ENCODE data around the gene PPP2R3C.
"Not testable (repeated sequence)": the region's sequence is repeated elsewhere in the genome, so short reads cannot be mapped to it uniquely, and the experiment has no call there.

PPP2R3C gene

GRCh38 chr14:35052637-35053036 is 69.2 kb downstream of the PPP2R3C start:
- ATAC-seq (no peak), DNase-seq (no peak)

GRCh38 chr14:35051796-35052195 is 70.0 kb downstream of the PPP2R3C start:
- no peak for DNase-seq
- ATAC-seq: no peak

- DNase-seq (no peak), ATAC-seq (no peak)
These were observed 71.1 kb downstream of the PPP2R3C start for GRCh38 chr14:35050652-35051051.

- no peak for DNase-seq
- no peak for ATAC-seq
These were observed 73.7 kb downstream of the PPP2R3C start for GRCh38 chr14:35047976-35048513.

GRCh38 chr14:35046751-35047536 is 74.8 kb downstream of the PPP2R3C start:
- ATAC-seq: peak; percentile 19
- no peak for DNase-seq

- DNase-seq: peak; percentile 98
- peak; percentile 97 for ATAC-seq
These were observed 75.6 kb downstream of the PPP2R3C start, which contains the start of gene FAM177A1 for GRCh38 chr14:35046048-35046750. TSS of gene FAM177A1 (plus strand) at chr14:35046272. CDS start at chr14:35046464, 192 bp downstream.

GRCh38 chr14:35045798-35046047 is 76.1 kb downstream of the PPP2R3C start:
- DNase-seq (no peak), ATAC-seq (no peak)

GRCh38 chr14:35044939-35045797 is 76.6 kb downstream of the PPP2R3C start:
- ATAC-seq: no peak
- DNase-seq: peak; percentile 16

GRCh38 chr14:35043046-35043445 is 78.7 kb downstream of the PPP2R3C start:
- ATAC-seq: no peak
- DNase-seq: no peak

GRCh38 chr14:35042632-35043031 is 79.2 kb downstream of the PPP2R3C start:
- no peak for ATAC-seq
- DNase-seq: no peak

- DNase-seq, ATAC-seq: not testable (repeated sequence)
These were observed 83.5 kb downstream of the PPP2R3C start for GRCh38 chr14:35038312-35038711.
